GM11168 (cell line): Measurements from ENCODE around the gene ISLR.

ENCODE experiments used
- in situ Hi-C: fragments of 300-500 bp; cut with MboI; formaldehyde crosslinking; loops from one replicate; pipeline ENCODE4 v1.12.0; 2022; ENCODE audit warnings: low sequenced_read_pairs; ENCODE audit not compliant: unreplicated experiment

ISLR gene

GRCh38 chr15:74208901-74209559 lies 35.5 kb downstream of the ISLR start:
- in situ Hi-C loops = no loop called here

DNA sequence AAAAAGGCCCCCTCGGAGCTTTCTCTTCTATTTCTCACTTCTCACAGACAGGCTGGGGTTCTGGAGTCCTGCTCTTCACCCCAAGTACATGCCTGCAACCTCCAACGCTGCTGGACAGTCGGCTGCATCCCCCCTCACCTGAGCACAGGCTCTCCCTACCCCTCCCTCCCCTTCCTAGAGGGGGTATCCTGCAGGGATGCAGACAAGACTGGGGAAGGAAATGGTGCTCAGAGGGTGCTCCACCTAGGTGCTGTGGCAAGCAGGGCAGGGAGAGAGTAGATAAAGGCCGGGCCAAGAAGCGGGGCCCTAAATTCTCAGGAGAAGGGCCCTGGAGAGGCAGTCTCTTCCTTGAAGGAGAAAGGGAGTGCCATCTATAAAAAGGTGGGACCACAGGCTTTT lies 36.0 kb downstream of the ISLR start:
- in situ Hi-C loops = no loop called here

DNA sequence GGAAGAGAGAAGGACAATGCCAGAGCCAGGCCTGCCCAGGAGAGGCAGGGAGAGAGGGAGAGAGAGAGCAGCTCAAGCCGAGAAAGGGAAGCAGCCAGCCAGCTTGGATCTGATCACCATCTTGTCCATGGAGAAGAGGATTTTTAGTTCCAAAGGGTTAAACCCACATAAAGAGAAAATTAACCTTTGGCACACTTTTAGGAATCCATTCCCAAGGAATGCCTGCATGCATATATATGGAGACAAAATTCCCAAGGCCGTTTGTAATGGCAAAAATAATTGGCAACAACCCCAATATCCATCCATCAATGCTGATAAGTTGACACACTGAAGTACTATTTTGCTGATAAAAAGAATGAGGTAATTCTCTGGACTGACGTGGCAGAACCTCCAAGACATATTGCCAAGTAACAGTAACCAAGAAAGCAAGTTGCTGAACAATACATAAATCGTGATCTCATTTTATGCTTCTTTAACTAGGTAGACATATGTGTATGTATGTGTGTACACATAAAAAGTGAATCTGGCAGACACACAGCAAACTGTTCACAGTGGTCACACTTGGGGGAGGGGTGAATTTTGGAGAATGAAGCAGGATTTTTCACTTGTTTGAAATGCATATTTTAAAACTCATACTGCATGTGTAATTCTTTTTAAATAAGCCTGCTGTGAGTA lies 36.6 kb downstream of the ISLR start:
- in situ Hi-C loops = no loop called here

- in situ Hi-C loops = no loop called here
These were observed 37.2 kb downstream of the ISLR start for GRCh38 chr15:74210729-74211128.

DNA sequence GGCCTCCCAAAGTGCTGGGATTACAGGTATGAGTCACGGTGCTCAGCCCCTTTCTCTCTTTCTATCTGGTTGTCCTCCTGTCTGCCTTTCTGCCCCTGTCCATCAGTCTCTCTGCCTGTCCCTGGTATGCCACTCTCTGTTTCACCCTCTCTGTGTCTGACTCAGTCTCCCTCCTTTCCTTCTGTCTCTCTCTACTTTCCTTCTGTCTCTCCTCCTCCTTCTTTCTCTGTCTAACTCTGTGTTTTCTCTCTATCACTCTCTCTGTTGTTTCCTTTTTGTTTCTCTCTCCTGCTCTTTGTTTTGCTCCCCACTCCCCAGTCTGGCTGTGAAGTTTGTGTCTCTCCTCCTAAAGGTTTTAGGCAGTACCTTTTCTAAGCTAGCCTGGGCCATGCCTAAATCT lies 38.1 kb downstream of the ISLR start:
- in situ Hi-C loops = no loop called here

DNA sequence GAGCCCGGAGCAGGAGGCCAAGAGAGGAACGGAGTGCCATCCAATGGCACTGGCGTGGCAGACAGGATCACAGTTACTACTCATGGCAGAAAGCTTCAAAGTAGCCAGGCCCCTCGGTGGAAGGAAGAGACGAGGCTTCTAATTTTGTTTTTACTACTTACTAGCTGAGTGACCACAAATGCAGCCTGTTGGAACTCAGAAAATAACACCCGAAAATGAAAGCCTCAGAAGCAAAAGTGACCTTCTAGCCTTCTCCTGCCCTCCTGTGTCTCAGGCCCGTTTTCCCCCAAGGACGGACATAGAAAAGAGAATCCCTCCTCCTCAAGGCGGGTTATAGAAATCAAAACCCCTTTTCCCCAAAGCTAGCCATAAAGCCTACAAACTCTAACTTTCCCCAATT lies 39.0 kb downstream of the ISLR start:
- in situ Hi-C loops = no loop called here

DNA sequence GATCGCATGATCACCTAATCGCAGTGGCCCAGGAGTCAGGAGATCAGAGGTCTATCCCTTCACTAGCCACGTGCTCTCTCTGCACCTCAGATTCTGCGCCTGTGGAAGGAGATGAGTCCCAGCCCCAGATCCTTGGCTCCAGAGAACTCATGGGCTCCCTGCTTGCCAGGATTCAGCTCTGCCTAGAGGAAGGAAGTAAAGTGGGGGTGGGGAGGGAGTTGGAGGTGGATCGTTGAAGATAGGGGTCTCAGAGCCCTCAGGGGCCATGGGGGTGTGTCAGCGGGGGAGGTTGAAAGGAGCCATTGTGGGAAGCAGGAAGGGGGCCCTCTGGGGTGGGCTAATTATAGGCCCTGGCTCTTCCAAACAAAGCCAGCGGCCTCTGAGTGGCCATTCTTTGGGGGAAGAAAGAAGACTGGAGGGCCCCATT lies 40.4 kb downstream of the ISLR start:
- in situ Hi-C loops = no loop called here

DNA sequence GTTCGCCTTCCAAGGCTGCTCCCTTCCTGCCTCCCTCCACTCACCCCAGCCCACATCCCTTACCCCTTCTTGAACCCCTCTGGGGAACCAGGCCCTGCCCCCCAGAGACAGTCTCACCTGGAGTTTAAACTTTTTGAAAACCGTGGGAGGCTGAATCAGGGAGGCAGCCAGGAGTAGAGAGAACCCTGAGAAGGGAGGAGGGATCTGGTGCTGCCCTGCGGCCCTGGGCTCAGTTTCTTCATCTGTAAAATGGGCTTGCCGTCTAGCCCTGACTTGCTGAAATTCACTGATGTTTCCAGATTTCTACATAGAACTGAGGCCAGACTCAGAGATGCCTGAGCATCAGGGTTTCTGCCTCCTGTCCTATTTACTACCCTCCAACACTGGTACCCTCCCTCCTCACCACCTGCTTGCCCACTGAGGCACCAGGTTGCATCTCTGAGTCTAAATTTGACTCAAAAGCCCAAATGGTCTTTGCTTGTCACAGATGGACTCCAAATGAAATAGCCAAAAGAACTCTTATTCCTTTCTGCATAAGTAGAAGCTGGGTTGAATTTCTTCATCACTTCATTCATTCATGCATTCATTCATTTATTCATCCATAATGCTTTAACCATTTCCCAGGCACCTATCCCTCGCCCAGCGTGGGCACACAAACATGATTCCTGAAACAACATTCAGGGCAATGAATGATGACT lies 41.0 kb downstream of the ISLR start:
- in situ Hi-C loops = no loop called here

- in situ Hi-C loops = no loop called here
These were observed 42.4 kb downstream of the ISLR start for GRCh38 chr15:74215958-74216357.

- in situ Hi-C loops = no loop called here
These were observed 43.4 kb downstream of the ISLR start for GRCh38 chr15:74216949-74217348.

DNA sequence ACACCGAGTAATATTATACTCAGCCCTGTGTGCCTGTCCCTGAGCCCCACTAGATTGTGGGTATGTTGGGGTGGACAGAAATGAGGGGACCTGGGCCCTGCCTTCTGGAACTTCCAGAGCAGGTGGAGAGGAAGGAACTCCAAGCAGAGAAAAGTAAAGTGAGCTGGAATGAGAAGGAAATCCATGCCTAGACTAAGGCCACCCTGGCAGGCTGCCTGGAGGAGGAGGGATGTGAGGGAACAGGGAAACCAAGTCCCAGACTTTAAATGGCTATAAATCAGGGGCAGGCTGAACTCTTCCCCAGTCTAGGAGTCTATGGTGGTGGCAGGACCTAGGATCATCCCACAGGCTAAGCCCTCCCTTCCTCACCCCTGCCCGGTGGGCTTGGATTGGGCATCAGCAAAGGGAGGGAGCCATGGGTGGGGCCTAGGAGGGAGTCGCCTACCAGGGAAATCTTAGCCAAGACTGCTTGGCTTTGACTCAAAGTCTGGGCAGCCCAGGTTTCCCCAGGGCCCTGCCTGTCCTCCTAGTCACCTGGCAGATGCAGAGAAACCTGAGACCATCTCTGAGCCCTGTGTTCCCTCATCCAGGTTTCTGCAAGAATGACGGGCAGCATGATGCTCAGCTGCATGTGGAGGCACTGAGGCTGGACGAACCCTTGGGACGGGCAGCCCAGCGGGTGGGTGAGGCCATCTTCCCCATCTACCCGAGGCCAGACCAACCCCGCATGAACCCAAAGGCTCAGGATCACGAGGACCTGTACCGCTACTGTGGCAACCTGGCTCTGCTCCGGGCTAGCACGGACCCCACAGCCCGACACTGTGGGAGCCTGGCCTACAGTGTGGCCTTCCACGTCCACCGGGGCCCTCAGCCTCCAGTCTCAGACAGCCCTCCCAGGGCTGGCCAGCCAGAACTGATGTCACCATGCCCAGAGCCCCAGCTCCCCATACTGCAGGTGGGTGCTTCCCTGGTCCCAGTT lies 44.7 kb downstream of the ISLR start:
- in situ Hi-C loops = no loop called here

- in situ Hi-C loops = no loop called here
These were observed 47.2 kb downstream of the ISLR start for GRCh38 chr15:74220475-74221248.

DNA sequence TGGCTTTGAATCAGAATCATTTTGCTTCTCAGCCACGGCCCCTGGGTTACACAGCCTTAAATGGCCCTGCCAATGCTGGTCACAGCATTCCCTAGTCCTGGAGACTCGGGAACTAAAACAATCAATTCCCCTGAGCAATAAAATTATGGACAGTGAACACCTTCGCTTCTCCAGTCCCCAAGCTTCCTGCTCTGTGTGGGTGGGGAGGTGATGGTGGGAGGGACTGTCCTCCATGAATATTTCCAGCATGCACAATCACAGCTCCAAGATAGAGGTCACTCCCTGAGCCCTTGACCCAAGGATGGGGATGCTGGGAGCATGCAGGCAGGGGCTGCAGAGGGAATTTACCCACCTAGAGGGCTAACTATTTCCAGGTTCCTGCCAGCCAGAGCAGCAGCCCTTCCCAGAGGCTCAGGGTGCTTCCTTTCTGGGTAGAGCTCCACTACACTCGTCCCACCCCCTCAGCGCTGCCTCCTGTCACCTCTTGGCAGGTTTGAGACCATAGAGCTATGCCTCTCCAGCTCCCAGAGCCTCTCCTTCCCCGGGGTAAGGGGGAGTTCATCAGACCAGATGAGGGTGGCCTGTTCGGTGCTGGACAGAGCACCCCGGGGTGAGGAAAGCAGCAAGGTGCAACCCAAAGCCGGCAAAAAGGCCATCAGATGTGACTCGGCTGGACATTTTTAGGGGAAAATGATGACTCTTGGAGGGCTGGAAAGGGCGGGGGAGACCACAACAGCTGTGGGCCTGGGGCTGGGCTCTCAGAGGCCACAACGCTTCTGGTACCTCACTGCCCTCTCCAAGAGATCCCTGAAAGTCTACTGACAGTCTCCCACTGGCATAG lies 48.1 kb downstream of the ISLR start:
- in situ Hi-C loops = no loop called here

DNA sequence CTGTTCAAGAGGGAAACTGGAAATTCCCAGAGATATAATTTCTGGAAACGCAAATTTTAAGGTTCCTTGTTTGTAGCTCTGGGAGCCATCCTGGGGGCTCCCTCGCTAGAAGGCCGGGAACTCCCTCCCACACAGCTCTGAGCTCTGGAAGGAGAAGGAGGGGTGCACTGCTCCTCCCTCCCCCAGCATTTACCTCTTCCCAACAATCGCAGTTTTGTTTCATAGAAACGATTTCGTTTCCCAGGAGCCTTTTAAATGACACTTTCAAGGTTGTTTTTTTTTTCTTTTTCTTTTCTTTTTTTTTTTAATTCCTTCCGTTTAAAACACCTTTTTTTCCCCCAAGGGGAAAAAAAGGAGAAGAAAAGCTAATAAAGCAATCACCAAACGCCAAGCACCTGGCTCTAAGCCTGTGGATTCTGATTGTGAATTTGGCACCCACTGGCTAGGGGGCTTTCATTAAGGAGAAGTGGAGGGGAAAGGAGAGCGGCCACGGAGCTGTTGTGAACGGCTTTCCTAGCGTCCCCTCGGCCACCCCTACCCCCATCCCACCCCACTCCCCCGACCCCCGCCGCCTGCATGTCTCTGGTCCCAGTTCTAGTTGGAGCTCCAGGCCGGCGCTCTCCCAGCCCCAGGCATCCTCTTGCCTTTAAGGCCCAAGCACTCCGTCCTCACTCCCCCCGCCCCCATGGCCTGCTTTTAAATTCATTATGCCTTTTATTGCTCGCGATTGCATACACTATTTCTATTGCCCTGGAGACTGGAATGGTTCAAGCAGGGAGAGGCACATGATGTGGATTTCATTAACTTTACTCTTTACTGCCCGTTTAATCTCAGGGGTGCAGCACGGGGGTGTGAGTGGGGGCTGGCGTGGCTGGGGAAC lies 49.0 kb downstream of the ISLR start:
- in situ Hi-C loops = no loop called here

DNA sequence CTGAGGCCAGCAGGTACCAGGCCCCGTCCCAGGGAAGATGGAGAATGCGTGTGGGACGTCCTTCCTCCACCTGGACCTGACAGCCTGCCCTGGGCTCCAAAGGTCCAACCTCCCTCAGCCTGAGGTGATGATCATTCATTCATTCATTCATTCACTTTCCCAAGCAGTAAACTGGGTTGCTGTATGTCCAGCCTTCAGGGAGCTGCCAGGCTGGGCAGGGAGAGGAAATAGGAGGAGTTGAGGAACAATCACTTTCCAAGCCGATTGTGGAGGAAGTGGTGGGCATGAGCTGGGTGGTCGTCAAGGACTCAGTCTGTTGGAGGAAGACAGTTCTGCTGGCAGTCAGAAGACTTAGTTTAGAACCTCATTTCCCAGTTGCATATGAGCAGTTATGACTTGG lies 52.4 kb downstream of the ISLR start:
- in situ Hi-C loops = no loop called here
